Omental fat pad (tissue), 4 donors: ENCODE results near the gene DCTN4. TPM values are rescaled to one million over a fixed set of nuclear protein-coding genes. Genes with fewer than 3 reads are reported as not detected.

ENCODE experiments used
- ATAC-seq: fragments of 150-250 bp; one replicate; pipeline ENCODE4 v1.9.1; 2016; ENCODE audit warnings: mild to moderate bottlenecking, moderate library complexity; ENCODE audit not compliant: low FRiP score
- DNase-seq: peaks from one replicate; pipeline ENCODE4 v3.0.0-alpha.2; 2019; ENCODE audit warnings: low spot score
- total RNA-seq, 4 donors: library from RNA; depleted of rRNA; stranded (reverse); fragments of >200 nt; gene quantifications; one replicate each; pipeline ENCODE4 v1.1.0, GENCODE V29; 2016
- TF ChIP-seq, protein P1 (sequence below), 3 donors: fragments of 450-650 bp; IDR thresholded peaks; one replicate each; pipeline ENCODE4 v1.5.1; 2016 to 2017; ENCODE audit warnings: antibody characterized with exemption in 3 of 3, mild to moderate bottlenecking in 3 of 3, moderate library complexity in 2 of 3

DCTN4 gene
- total RNA-seq, 4 donors from 2014 or later = 52.2 to 84.9 (median 67.0) TPM

DNA sequence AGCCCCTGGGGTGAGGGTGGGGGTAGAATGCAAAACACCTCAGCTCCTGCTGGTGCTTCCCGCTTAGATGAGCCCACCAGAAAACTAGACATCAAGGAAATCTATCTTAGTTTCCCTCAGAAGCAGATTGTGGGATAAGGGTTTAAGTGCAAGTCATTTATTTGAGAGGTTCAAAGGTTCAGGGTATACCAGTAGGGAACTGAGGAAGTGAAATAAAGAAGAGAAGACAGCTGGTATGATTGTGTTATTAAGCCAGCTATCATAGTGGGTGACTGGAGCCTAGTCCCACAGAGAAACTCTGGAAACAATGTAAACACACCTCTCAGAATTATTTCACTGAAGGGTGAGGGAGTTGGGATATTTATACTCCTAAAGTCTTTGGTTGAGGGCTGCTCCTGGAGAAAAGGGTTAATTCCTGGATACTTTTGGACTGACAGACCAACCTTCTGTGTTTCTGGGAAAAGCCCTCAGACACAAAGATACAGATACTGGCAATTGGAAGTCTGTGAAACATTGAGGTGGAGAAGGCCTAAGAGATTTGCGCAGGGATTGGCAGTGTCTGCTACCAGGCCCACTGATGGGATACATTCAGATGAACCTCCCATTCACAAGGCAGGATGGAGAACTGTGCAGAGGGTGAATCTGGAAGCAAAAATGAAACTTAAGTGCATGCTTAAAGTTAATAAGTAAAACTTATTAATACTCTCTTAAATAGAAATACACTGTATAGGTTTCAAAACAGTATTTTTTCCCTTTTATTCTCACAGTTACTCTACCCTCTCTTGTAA is 6.4 kb upstream of the DCTN4 start:
- ATAC-seq (no peak), DNase-seq (no peak)
- TF ChIP-seq, protein P1, sequence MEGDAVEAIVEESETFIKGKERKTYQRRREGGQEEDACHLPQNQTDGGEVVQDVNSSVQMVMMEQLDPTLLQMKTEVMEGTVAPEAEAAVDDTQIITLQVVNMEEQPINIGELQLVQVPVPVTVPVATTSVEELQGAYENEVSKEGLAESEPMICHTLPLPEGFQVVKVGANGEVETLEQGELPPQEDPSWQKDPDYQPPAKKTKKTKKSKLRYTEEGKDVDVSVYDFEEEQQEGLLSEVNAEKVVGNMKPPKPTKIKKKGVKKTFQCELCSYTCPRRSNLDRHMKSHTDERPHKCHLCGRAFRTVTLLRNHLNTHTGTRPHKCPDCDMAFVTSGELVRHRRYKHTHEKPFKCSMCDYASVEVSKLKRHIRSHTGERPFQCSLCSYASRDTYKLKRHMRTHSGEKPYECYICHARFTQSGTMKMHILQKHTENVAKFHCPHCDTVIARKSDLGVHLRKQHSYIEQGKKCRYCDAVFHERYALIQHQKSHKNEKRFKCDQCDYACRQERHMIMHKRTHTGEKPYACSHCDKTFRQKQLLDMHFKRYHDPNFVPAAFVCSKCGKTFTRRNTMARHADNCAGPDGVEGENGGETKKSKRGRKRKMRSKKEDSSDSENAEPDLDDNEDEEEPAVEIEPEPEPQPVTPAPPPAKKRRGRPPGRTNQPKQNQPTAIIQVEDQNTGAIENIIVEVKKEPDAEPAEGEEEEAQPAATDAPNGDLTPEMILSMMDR (IDR thresholded peaks at IDR 0.05) = no peak

DNA sequence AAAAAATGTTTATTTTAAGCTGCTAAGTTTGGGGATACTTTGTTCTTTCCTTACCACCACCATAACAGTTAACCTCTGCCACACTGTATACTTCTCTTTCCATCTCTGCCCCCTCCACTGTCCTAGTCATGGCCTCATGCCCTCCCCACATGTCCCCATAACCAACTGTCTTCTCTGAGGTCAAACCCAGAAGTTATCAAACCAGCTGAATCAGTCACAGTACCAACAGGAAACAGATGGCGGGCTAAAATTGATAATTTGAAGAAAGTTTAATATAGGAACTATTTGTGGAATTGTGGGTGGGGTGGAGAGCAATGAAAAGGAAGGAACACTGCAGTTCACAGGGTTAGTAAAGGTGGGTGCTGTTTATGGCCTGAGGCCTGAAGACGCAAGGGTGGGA is 5.7 kb upstream of the DCTN4 start:
- TF ChIP-seq, protein P1 (IDR thresholded peaks at IDR 0.05) = no peak
- DNase-seq (no peak), ATAC-seq (no peak)

DNA sequence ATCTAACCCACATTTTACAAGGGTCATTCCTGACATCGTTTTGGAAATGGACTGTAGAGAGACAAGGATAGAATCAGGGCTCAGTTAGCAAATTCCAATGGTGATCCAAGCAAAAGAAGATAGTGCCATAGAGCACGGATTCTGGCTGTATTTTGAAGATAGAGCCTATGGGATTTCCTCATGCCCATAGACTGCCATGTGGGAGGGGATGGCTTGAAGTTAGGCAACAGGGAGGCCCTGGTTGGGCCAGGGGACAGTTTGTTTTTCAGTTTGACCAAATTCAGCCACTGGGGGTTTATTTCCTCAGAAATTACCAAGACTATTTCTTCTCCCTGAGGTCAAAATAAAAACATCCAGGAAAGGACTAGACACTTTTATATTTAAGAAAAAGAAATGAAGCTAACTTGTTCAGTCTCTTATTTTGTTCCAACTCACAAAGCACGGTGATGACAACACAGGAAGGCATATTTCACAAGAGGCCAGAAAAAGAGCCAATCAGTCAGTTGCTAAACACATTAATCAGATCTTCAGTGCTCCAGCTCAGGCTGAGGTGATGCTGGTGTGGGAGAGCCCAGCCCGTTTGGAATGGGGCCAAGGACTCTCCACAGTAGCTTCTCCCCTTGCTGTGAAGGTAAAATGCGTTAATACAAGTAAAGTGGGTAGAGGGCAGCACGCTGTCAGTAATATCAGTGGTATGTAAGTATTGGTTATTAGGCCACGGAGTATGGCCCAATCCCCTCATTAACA is 4.4 kb upstream of the DCTN4 start:
- TF ChIP-seq, protein P1 (IDR thresholded peaks at IDR 0.05) = no peak
- ATAC-seq (peak; percentile 56), DNase-seq (peak; percentile 80)

DNA sequence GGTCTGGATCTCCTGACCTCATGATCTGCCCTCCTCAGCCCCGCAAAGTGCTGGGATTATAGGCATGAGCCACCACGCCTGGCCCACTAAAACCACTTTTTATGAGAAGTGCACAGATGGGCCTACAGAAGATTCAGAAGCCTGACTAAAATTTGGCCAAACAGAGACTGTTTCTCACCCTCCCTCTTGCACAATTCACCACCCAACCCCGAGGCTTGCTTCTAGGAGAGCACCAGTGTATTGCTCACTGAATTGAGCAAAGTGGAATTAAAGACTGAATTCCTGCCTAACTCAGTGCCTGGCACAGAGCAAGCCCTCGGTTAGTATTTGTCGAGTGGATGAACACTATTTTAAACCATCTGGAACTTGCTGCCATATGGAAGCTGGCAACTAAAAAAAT is 3.4 kb upstream of the DCTN4 start:
- DNase-seq (no peak), ATAC-seq (no peak)
- TF ChIP-seq, protein P1 (IDR thresholded peaks at IDR 0.05) = no peak

DNA sequence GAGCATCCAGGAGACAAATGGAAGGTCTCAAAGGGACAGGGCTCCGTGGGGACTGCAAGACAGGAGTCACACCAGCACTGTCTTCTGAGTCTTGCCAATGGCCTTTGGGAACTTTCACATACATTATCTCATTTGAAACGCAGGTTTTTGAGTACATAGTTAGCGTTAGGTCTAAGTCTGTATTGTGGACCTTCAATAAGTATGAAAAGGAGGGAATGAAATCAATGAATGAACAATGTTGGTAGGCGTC is 442 bp upstream of the DCTN4 start:
- ATAC-seq = no peak
- TF ChIP-seq, protein P1 (IDR thresholded peaks at IDR 0.05) = no peak

DNA sequence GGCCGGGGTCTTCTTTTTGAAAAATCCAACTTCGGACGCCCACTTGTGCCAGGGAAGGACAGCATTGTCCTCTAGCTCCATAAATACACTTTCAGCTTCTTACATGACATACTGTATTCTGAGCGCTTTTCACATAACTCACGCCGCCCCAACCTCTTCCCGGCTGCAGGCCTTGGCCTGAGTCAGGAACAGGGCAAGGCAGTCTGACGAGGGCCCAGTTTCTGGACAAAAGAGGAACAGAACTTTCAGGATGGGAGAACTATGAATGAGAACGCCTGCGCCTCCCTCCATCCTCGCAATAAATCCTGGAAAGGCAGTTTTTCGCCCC is 650 bp downstream of the DCTN4 start:
- no peak for DNase-seq
- peak; percentile 45 for ATAC-seq
- TF ChIP-seq, protein P1 (IDR thresholded peaks at IDR 0.05) = no peak

More for the DNA sequence above, 442 bp upstream of the DCTN4 start:
- no peak for DNase-seq
